Measurements from ENCODE around the gene NPBWR2. TPM values are rescaled to one million over a fixed set of nuclear protein-coding genes. Genes with fewer than 3 reads are reported as not detected.
A peak's percentile ranks its signal among the peaks of the same experiment; 100 is the strongest.

Gene NPBWR2
- total RNA-seq, 1 experiment from 2014 or later, result not detected

DNA sequence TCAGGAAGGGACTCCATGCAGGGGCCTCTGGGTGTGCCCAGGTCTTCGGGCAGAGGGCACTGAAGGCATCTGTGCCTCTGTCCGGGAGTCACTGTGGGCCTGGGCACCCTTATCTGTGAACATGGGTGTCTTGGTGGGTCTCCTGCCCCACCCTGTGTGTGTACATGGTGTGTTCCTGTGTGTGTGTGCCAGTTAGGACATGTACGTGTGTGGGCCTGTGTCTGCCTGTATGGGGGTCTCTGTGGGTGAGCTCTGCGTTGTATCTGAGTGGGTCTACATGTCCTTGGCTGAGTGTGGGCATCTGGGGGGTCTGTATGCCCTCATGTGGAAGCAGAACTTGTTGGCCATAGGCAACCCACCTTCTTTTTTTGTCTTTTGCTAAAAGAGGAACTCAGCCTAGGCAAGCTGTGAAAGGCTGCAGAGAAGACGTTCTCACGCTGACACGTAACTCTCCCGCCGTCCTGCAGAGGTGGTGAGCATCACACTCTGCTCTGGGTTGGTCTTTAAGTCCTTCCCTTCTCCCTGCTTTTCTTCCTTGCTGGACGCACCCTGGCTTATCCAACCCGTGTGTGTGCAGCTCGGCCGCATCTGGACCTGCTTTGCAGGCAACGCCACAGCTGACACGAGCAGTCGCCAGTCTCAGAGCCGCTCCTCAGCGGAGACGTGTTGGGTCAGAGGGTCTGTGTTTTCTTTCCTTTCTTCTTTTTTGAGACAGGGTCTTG is 532 bp upstream of the NPBWR2 start:
- CTCF ChIA-PET, result interaction anchor here (0.8 to 2.5 kb wide), 2 partner anchors 12 to 51 kb away, joined by 3 to 16 read pairs; no protein-coding TSS in a partner anchor
- peaks cover 8% of the 10 kb centered on the region for H3K4me1 Mint-ChIP-seq
- H3K36me3 Mint-ChIP-seq, result no peaks in the 10 kb centered on the region
- H3K27me3 Mint-ChIP-seq (ENCODE audit: low read depth), result peaks cover 13% of the 10 kb centered on the region
- H3K27ac Mint-ChIP-seq, result peak overlapping the region; percentile 85
- DNase-seq (ENCODE audit: low spot score), result peak; percentile 9
- no peaks in the 10 kb centered on the region for H3K9me3 Mint-ChIP-seq
- POLR2A ChIA-PET, result no interaction called here
- TF ChIP-seq ZNF232 (CRISPR knock-in tag; IDR thresholded peaks at IDR 0.05), result no peak
- TF ChIP-seq CREB1 (CRISPR knock-in tag; IDR thresholded peaks at IDR 0.05), result no peak
- TF ChIP-seq, protein P1, sequence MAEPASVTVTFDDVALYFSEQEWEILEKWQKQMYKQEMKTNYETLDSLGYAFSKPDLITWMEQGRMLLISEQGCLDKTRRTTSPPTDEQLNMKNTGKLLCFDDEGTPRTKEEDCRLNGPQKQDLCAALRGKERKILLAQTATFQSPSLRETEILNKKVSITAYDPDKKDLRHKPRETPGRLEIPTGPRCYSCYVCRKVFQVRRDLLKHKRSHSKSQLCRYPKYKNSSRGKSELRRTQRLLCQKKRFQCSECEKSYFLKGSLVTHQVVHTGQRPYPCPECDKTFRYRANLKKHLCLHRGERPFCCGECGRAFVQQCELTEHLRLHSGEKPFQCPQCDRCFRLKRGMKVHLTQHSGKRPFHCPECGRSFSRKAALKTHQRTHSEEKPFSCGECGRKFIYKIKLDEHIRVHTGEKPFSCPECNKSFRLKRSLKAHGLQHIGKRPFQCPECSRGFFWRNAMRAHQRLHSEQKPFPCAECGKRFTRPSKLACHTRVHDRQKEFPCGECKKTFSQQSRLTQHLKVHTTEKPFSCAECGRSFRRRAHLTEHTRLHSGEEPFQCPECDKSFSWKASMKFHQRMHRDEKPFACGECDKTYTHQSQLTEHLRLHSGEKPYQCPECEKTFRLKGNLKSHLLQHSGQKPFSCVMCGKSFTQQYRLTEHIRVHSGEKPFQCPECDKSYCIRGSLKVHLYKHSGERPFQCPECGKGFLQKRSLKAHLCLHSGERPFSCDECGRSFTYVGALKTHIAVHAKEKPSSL (CRISPR knock-in tag; conservative IDR thresholded peaks at IDR 0.05), result no peak
- no peak for TF ChIP-seq SP1 (CRISPR knock-in tag; conservative IDR thresholded peaks at IDR 0.05)
- TF ChIP-seq ETV6 (CRISPR knock-in tag; IDR thresholded peaks at IDR 0.05), result no peak
- no peak for TF ChIP-seq NR2C2 (CRISPR knock-in tag; IDR thresholded peaks at IDR 0.05)
- no peak for TF ChIP-seq SMAD4 (CRISPR knock-in tag; IDR thresholded peaks at IDR 0.05)
- no peak for TF ChIP-seq ZNF423 (CRISPR knock-in tag; IDR thresholded peaks at IDR 0.05)
- TF ChIP-seq, protein P2, sequence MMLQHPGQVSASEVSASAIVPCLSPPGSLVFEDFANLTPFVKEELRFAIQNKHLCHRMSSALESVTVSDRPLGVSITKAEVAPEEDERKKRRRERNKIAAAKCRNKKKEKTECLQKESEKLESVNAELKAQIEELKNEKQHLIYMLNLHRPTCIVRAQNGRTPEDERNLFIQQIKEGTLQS (CRISPR knock-in tag; conservative IDR thresholded peaks at IDR 0.05), result no peak
- TF ChIP-seq, protein P3, sequence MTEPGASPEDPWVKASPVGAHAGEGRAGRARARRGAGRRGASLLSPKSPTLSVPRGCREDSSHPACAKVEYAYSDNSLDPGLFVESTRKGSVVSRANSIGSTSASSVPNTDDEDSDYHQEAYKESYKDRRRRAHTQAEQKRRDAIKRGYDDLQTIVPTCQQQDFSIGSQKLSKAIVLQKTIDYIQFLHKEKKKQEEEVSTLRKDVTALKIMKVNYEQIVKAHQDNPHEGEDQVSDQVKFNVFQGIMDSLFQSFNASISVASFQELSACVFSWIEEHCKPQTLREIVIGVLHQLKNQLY (CRISPR knock-in tag; IDR thresholded peaks at IDR 0.05), result no peak
- TF ChIP-seq, protein P4, sequence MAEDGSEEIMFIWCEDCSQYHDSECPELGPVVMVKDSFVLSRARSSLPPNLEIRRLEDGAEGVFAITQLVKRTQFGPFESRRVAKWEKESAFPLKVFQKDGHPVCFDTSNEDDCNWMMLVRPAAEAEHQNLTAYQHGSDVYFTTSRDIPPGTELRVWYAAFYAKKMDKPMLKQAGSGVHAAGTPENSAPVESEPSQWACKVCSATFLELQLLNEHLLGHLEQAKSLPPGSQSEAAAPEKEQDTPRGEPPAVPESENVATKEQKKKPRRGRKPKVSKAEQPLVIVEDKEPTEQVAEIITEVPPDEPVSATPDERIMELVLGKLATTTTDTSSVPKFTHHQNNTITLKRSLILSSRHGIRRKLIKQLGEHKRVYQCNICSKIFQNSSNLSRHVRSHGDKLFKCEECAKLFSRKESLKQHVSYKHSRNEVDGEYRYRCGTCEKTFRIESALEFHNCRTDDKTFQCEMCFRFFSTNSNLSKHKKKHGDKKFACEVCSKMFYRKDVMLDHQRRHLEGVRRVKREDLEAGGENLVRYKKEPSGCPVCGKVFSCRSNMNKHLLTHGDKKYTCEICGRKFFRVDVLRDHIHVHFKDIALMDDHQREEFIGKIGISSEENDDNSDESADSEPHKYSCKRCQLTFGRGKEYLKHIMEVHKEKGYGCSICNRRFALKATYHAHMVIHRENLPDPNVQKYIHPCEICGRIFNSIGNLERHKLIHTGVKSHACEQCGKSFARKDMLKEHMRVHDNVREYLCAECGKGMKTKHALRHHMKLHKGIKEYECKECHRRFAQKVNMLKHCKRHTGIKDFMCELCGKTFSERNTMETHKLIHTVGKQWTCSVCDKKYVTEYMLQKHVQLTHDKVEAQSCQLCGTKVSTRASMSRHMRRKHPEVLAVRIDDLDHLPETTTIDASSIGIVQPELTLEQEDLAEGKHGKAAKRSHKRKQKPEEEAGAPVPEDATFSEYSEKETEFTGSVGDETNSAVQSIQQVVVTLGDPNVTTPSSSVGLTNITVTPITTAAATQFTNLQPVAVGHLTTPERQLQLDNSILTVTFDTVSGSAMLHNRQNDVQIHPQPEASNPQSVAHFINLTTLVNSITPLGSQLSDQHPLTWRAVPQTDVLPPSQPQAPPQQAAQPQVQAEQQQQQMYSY (CRISPR knock-in tag; IDR thresholded peaks at IDR 0.05), result no peak
- ATAC-seq, result no peak
- H3K4me3 Mint-ChIP-seq, result no peak overlapping the region

DNA sequence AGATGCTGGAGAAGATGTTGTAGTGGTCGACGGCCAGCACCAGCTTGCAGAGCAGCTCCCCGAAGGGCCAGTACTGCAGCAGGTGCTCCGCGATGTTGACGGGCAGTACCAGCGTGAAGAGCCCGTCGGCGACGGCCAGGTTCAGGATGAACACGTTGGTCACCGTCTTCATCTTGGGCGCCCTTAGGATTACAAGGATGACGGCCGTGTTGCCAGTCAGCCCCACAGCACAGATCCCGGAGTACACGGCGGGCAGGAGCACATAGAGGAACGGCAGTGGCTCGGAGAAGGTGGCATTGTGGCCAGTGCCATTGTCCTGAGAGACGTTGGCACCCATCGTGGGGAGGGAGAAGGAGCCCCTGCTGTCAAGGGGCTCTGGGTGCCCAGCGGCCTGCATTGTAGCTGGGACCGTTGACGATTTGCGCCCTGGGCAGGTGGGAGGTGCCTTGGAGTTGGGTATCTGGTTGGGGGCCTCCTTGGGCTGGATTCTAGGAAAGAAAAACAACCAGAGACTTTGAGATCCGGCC is 867 bp downstream of the NPBWR2 start:
- H3K27ac Mint-ChIP-seq, result peak overlapping the region; percentile 25; the same call in 1 of the 2 replicates
- POLR2A ChIA-PET, result no interaction called here

More for the DNA sequence above, 867 bp downstream of the NPBWR2 start:
- DNase-seq (ENCODE audit: low spot score) (peak; percentile 7), ATAC-seq (no peak)
- Mint-ChIP-seq H3K4me3 (no peak overlapping the region), H3K36me3 (no peaks in the 10 kb centered on the region), H3K4me1 (peaks cover 8% of the 10 kb centered on the region), H3K27me3 (ENCODE audit: low read depth) (peaks cover 17% of the 10 kb centered on the region), H3K9me3 (no peaks in the 10 kb centered on the region)
- TF ChIP-seq, protein P4 (CRISPR knock-in tag; IDR thresholded peaks at IDR 0.05), result no peak
- CTCF ChIA-PET, result interaction anchor here (1.1 to 2.5 kb wide), 2 partner anchors 14 to 23 kb away, joined by 3 to 16 read pairs; no protein-coding TSS in a partner anchor

Measured in WTC11 (cell line).